NCI-H526 (cell line): ENCODE results near the gene PEF1.
"Not testable (repeated sequence)": the region's sequence is repeated elsewhere in the genome, so short reads cannot be mapped to it uniquely, and the experiment has no call there.

ENCODE experiments used
- DNase-seq, 2 experiments: peaks; one replicate each; lab custom pipeline; 2025; lab: John Stamatoyannopoulos, UW

The PEF1 gene

DNA sequence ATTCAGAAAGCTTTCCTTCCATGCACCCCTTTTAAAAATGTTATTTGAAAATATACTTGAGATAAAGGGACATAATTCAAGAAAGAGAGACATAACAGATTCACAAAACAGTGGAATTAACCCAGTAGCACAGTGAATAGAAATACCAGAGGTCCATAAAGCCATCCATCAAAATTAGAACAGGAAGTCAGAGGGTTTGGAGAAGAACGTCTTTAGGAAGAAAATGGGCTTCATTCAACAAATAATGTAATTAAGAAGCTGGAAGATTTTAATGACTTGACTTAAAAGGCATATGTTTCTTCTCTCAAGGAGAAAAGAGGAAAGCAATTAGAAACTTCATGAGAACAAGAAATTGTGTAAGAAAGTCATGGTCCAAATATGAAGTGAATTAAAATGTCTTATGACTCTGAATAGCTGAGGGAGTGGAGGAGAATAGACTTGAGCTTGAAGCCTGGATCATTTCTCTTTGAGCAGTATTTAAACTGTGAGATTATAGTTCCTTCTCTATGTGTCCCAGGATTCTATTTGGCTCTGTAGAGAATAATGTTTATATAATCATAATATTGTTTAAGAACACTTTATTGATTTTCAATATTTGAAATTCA is 35.1 kb downstream of the PEF1 start:
- no peak for DNase-seq

DNA sequence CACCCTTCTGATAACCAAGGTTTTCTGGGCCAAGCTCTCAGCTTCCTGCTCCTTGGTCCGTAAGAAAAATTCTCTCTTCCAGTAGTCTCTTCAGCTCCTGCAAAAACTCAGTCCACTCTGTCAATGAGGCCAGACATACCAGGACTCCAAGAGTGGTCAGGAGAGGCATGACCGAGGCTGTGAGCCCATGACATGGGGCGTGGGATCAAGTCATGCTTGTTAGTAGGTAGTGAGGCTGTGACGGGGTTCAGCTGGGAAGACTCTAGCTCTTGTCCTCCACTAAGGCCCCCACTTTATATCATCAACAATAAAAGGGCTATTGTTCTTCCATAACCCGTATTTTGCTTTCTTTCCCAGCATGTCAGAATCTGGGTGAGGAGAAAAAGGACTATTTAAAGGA is 37.3 kb downstream of the PEF1 start:
- no peak for DNase-seq

DNA sequence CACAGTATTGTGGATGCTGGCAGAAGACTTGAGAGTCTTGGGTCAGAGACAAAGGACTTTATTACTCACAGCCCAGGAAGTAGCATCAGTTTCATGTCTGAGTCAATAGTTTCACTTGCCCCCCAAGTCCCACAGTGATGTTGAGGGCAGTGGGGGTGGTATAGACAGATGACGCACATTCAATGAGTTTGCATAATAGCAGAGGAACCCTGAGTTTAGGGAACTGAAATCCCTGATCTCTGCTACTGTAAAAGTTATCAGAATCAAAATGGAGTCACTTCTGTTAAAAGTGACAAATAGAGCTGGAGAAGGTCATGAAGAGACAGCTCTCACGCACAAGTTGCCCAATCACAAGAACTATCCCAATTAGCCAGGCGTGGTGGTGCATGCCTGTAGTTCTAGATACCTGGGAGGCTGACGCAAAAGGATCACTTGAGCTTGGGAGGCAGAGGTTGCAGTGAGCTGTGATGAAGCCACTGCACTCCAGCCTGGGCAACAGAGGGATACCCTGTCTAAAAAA is 38.7 kb downstream of the PEF1 start:
- no peak for DNase-seq

DNA sequence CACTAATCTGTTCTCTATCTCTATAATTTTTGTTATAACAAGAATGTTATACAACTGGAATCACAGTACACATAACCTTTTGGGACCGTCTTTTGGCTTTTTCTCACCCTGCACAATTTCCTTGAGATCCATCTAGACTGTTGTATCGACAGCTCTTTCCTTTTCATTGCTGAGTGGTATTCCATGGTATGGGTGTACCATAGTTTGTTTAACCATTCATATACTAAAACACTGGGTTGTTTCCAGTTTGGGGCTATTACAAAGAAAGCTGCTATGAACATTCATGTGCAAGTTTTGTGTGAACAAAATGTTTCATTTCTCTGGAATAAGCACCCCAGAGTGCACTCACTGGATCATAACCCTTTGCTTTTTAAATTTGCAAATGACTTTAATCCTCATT is 42.6 kb downstream of the PEF1 start:
- no peak for DNase-seq

DNA sequence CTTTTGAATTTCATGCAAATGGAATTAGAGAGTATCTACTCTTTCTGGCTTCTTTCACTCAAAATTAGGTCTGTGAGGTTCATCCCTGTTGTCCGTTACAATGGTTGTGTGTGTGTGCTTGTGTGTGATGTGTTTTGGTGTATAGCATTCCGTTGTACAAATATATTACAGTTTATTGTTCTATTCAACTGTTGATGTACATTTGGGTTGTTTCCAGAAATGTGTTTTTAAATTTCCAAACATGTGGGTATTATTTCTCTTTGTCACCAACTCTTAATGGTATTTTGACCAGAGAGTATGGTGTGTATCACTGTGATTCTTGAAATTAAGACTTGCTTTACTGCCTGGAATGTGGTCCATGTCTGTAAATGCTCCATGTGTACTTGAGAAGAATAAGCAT is 44.0 kb downstream of the PEF1 start:
- no peak for DNase-seq

DNA sequence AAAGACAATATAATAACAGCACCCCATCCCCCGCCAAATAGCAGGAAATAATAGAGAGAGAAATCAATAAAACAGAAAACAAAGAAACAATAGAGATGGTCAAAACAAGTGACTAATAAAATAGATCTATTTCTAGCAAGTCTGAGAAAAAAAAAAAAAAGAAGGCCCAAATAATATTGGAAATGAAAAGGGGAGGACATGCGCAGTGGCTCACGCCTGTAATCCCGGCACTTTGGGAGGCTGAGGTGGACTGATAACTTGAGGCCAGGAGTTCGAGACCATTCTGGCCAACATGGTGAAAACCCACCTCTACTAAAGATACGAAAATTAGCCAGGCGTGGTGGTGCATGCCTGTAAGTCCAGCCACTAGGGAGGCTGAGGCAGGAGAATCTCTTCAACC is 45.7 kb downstream of the PEF1 start:
- no peak for DNase-seq

DNA sequence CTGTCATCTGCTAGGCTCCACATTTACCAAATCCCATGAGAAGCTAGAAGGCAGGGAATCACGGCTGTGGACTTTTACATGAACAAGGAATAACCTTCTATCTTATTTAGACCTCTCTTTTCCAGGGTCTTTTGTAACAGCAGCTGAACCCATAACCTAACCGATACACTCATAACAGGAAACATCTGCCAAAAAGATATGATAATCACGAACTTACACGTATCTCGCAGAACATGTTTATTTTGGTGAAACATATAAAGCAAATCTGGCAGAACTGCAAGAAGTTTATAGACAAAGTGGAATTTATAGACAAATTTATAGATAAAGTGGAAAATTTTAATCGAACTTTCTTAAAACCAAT is 48.0 kb downstream of the PEF1 start:
- no peak for DNase-seq

DNA sequence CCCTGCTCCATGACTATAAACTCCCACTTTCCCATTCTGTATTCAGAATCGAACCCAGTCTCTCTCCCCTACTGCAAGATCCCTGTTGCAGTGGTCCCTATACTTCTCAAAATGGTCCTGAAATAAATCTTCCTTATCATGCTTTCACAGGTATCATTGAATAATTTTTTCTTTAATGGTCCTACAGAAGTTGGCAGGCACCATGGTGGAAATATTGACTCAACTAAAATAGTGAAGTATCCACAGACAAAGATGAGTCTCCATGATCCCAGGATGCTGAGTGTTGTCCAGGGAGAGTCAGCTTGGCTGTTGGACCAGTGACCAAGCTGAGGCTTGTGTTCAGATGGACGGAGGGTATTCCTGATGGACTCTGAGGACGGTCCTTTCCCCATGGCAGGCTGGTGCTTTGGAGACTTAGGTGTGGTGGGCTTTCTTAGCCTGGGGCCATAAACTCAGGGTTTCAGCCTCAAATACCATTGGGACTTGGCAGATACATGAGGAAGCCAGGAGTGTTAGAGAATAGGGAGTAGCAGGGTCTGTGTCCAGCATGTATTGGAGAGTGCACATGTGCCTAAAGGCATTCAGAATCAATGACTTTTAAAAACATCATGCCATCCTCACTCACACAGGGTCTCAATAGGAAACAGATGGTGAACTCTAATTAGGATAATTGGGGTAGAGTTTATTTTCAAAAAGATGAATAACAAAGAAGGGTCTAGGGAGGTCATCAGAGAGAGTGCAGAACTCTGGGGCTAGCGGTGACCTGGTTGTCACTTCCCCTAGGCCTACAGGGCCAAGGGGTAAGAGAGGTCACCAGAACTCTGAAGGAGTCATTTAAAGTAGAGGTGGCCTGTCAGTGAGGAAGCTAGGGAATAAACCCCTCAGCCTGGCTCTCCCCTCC is 48.6 kb downstream of the PEF1 start:
- no peak for DNase-seq

DNA sequence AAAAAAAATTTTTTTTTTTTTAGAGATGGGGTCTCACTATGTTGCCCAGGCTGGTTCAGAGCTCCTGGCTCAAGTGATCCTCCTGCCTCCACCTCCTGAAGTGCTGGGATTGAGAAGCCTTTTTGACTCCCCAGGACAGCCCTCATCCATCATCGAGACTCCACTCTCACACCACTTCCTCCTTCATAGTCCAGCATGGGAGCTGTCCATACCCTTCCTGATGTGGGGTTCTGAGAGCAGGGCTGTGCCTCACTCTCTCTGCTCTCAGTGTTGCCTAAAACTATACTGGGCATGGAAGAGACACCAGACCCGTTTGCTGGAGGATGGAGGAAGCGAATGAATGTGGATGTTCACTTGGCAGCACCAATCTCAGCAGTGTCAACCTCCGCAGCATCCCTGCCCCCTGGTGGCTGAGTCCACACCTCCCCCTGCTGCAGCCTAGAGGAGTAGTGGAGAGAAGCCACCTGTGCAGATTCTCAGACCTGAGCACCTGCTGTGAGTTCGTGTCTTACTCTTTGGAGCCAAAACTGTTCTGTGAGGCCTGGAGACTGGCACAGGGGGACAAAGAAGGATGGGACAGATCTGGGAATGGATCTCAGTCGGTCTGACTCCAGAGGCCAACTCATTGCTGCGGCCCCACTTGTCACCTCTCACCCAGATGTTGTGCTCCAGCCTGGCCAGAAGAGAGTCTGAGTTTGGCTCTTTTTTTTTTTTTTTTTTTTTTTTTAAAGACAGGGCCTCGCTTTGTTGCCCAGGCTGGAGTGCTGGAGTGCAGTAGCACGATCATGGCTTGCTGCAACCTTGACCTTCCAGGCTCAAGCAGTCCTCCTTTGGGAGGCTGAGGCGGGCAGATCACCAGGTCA is 50.7 kb downstream of the PEF1 start:
- DNase-seq = peak; percentile 21 to 75

DNA sequence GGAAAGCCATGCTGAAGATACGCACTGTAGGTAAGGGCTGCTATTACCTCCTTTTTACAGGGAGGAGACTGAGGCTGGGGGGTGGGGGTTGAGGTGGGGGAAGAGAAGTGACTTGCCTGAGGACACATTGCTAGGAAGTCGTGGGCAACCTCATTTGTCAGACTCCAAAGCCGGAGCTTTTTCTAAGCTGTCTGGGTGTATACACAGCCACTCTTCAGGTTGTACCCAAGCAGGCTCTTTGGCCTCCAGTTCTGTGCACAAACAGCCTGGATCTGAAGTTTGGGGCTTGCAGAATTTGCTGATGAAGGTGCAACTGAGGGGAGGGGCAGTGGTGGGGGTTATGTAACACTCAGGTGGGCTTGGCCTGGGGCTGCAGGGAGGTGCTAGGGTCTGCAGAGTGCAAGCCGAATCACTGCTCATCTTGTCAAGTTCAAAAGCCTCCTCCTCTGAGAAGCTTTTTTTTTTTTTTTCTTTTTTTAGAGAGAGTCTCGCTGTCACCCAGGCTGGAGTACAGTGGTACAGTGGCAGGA is 51.5 kb downstream of the PEF1 start:
- no peak for DNase-seq

DNA sequence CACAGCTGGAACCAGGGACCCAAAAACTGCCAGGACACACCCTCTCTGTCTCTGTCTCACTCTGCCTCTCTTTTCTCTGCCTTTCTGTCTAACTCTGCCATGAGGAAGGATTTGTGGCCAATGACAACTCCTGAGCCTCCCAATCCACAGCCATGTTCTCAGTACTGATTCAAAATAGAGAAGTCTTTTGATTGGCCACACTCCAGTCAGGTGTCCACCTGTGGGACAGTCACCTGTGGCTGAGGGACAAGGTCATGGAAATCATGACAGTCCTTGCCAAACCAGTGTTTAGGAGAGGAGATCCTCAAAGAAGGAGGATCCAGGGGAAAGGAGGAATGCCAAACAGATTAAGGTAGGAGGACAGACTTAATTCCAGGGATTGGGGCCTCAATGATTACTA is 52.5 kb downstream of the PEF1 start:
- DNase-seq = no peak

DNA sequence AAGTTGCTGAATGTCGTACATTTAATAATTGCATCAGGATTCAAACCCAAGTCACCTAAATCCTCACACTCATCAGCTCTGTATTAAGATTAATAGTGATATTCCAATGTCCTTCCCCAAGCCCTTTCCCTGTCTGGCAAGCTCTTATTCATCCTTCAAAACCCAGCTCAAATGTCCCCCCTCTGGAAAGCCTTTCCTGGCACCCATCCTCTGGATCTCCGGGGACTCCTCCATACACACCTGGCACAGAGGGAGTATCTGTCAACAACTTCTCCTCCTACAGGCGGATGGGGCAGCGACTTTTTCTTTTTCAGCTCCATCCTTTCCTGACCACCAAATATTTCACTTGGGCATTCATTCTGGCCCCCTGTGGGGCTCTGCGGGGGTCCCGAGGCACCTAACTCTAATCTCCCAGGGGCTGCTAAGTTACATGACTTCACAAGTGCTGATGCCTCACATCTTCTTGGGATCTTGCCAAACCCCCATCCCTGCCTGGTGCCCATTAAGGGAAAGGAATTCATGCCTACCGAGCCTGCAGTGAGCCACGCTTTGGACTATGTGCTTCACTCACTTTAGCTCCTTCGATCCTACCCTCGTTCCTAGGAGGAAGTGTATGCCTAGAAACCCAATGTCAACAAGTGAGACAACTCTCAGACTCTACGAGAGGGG is 53.1 kb downstream of the PEF1 start:
- DNase-seq = no peak

DNA sequence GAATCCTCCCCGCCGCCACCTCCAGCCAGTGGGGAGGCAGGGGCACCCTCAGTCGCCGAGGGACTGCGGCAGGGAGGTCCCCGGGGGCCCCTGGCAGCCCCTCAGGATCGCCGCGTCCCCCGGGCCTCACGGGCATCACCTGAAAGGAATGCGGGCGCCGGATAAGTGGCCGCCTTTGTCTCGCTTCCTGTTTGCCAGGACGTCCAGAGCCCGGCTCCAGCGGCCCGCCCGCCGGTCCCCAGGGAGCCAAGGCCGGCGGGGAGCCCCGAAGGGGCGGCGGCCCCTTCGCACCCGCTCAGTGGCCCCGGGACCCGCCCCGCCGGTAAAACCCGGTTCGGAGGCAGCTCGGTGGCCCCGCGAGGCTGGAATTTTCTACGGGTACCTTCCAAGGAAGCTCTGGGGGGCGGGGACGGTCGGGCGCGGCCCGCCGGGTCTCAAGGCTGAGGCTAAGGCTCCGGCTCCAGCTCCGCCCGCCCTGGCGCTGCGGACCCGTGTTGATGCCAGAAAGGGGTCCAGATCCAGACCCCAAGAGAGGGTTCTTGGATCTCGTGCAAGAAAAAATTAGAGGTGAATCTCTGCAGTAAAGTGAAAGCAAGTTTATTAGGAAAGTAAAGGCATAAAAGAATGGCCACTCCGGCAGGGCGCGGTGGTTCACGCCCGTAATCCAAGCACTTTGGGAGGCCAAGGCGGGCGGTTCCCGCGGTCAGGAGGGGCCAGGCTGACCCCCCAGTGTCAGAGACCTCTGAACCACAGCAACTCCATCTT is 55.7 kb downstream of the PEF1 start:
- no peak for DNase-seq

DNA sequence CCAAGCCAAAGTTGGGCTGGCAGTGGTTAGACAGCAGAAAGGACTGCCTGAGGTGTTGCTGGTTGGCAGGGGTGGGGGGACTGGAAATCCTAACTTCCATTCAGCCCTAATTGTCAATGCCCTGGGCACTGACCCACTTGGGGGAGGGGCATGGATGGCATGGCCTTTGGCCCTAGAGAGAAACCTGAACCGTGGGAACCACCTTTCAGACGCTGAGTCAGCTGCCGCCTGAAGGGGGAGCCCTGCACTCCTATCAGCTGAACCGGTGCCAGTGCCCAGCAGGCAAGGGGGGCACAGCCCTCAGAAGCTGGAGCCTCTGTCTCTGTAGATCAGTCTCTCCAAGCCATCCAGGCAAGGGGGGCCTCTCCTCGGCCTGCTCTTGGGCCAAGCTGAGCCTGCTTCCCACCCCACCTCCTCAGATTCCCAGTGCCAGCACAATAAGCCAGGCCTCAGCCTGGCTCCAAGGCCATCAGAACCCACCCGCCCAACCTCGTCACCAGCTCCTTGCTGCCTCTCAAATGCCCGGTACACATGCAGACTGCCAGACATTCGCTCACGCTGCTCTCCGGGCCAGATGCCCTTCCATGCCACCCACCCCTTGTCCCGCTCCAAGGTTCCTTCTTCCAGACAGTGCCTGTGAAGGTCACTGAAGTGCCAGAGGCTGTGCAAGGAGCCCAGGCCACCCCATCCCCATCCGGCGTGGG is 56.8 kb downstream of the PEF1 start:
- peak; percentile 27 to 68 for DNase-seq

DNA sequence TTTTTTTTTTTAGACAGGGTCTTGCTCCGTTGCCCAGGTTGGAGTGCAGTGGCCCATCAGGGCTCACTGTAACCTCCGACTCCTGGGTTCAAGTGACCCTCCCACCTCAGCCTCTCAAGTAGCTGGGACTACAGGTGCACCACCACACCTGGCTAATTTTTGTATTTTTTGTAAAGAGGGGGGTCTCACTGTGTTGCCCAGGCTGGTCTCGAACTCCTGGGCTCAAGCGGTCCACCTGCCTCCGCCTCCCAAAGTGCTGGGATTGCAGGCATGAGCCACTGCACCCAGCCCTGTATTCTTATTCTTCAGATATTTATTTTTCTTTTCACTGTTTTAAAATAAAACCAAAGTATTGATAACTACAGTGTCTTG is 57.4 kb downstream of the PEF1 start:
- not testable (repeated sequence) for DNase-seq

DNA sequence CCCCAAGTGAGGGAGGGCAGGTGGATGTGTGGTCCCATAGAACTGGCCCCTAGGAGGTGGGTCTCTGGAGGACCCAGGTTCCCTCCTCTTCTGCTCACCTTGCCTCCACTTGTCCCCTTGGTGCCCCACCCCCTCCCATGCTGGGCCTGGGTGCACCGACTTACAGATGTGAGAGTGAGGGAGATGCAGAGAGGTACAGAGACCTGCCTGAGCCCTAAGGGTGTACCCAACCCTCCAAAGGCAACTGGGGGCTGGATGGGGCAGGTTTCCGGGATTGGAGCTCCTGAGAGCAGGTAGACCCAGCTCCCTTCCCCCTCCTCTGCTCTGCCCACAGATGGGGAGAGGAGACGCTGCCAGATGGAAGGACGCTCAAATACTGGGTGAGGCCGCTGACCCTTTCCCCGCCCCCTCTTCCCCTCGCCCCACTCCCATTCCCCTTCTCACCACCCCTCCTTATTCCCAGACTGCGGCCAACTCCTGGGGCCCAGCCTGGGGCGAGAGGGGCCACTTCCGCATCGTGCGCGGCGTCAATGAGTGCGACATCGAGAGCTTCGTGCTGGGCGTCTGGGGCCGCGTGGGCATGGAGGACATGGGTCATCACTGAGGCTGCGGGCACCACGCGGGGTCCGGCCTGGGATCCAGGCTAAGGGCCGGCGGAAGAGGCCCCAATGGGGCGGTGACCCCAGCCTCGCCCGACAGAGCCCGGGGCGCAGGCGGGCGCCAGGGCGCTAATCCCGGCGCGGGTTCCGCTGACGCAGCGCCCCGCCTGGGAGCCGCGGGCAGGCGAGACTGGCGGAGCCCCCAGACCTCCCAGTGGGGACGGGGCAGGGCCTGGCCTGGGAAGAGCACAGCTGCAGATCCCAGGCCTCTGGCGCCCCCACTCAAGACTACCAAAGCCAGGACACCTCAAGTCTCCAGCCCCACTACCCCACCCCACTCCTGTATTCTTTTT is 58.0 kb downstream of the PEF1 start:
- DNase-seq = no peak

DNA sequence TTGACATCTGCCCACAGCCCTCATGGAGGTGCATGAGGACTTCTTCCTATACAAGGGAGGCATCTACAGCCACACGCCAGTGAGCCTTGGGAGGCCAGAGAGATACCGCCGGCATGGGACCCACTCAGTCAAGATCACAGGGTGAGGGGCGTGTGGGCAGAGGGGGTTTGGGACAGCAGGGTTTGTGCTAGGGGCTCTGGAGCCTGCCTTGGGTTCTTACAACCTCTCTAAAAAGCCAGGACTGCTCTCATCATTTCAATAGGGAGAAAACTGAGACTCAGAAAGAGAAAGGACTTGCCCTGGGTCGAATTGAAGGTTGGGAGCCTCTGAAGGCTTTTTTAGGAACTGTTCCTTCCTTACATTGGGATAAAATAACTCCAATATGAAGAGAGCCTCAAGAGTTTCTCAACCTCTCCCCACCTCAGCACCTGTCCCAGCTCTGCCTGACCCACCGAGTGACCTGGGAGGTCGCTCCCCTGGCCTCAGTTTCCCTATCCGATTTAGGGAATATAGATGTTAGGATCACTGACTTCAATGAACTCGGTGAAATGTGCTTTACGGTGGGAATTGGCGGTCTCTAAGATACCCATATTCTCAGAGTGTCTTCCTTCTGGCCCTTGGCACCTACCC is 58.8 kb downstream of the PEF1 start:
- DNase-seq = no peak

DNA sequence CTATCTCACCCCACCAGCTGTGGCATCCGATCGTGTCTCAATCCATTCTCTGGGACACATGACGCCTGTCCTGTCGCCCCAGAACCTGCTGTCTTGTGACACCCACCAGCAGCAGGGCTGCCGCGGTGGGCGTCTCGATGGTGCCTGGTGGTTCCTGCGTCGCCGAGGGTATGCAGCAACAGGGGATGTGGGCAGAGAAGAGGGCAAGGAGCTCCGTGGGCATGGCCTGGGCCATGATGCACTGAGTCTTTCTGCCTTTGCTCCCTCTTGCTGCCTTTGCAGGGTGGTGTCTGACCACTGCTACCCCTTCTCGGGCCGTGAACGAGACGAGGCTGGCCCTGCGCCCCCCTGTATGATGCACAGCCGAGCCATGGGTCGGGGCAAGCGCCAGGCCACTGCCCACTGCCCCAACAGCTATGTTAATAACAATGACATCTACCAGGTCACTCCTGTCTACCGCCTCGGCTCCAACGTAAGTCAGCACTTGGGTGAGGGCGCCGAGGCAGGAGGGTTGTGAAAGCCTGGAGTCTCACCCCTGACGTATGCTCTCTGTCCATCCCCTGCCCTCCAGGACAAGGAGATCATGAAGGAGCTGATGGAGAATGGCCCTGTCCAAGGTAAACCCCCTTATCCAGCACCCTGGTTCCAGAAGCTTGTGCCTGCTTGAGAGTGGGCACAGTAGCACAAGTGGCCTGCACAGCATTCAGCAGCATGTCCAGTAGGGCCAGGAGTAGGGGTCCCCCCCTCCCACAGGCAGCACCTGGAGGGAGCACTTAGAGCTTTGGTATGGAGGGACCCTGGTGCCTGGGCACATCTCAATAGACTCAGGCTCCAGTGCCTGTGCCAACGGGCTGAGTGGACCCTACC is 59.6 kb downstream of the PEF1 start:
- DNase-seq = no peak
